HG03521 (cell line): ENCODE results near the gene EVX1.

ENCODE experiments used
- ATAC-seq: cut with Tn5 transposase; IDR thresholded peaks from one replicate; pipeline ENCODE4 v1.9.1; 2021; ENCODE audit warnings: mild to moderate bottlenecking, moderate library complexity; ENCODE audit not compliant: unreplicated experiment

EVX1 gene

GRCh38 chr7:27224983-27225934 lies 17.3 kb upstream of the EVX1 start:
- ATAC-seq, result no peak

GRCh38 chr7:27229448-27229847 lies 13.2 kb upstream of the EVX1 start:
- no peak for ATAC-seq

- ATAC-seq, result no peak
Measured at GRCh38 chr7:27235387-27236311, 7.0 kb upstream of the EVX1 start.

GRCh38 chr7:27237735-27238334 lies 4.8 kb upstream of the EVX1 start:
- ATAC-seq, result no peak

GRCh38 chr7:27238979-27239386 lies 3.6 kb upstream of the EVX1 start:
- ATAC-seq, result no peak

GRCh38 chr7:27239387-27240014 lies 3.1 kb upstream of the EVX1 start:
- no peak for ATAC-seq

GRCh38 chr7:27240015-27240731 lies 2.4 kb upstream of the EVX1 start:
- no peak for ATAC-seq

- no peak for ATAC-seq
Measured at GRCh38 chr7:27241189-27242056, 1.2 kb upstream of the EVX1 start.

- ATAC-seq, result no peak
Measured at GRCh38 chr7:27242154-27242553, 448 bp upstream of the EVX1 start.

- ATAC-seq, result no peak
Measured at GRCh38 chr7:27243340-27244163, 950 bp downstream of the EVX1 start.

GRCh38 chr7:27244488-27245123 lies 2.0 kb downstream of the EVX1 start:
- ATAC-seq, result no peak

GRCh38 chr7:27245124-27245797 lies 2.7 kb downstream of the EVX1 start:
- ATAC-seq, result no peak

- no peak for ATAC-seq
Measured at GRCh38 chr7:27245798-27246691, 3.4 kb downstream of the EVX1 start.

GRCh38 chr7:27247000-27247399 lies 4.4 kb downstream of the EVX1 start:
- no peak for ATAC-seq

GRCh38 chr7:27247452-27248426 lies 5.1 kb downstream of the EVX1 start:
- ATAC-seq, result no peak
